Posterior cingulate gyrus (tissue), 11 donors: ENCODE data around the gene VTCN1.
"Not testable (repeated sequence)": the region's sequence is repeated elsewhere in the genome, so short reads cannot be mapped to it uniquely, and the experiment has no call there.

Source experiments
- DNase-seq, 10 donors: peaks; one replicate each; pipeline versions ENCODE4 v3.0.0 to v3.0.0-alpha.2; 2020 to 2021; ENCODE audit warnings: mixed read lengths in 3 of 10
- intact Hi-C: fragments of 100-400 bp; cut with DNase I; formaldehyde crosslinking; loops from one replicate; pipeline ENCODE4 v1.15.1; 2023

The VTCN1 gene

DNA sequence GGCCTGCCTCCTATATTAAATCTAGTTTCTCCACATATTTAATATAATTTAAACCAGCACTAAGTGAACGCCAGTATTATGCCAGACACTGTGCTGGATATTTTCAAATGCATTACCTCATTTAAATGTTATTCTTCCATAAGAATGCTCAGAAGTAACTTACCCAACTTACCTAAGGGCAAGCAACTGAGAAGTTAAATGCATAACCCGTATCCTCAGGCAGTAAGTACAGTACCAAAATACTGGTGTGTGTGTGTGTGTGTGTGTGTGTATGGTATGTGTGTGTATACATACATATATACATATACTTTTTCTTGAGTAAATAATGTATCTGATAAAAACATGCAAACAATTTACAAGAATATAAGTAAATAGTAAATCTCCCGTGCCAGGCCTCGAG, 80.2 kb downstream of the VTCN1 start:
- intact Hi-C loops = no loop called here
- no peak for DNase-seq

DNA sequence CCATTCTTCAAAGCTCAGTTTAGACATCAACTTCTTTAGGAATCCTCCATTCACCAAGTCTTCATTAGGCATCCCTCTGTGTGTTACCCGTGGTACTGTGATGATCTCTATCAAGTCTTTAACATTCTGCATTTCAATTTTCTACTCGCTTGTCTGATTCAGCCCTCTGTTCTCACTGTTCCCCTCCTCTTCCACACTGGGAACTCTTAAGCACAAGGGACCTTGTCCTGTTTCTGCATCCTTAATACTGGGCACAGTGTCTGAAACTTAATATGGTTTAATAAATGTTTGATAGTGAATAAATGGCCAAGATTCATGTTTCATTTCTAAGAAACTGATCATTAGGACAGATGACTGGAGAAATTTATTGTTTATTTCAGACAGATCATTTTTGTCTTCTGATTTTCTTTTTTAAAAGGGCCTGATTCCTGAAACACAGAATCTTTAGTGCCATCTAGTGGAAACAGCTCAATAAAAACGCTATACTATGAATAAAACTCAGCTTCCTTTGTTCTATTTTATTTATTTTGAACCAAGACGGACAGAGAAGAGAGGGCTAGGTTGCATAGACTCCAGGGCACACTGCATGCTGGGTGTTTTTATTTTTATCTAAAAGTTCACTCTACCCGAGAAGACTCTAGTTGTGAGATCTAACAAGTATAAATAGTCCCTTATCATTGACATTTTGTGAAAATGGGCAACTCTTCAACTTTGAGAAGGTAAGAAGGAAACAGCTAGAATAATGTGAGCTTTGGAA, 82.2 kb downstream of the VTCN1 start:
- intact Hi-C loops = loop anchor here (2.0 kb wide), 1 partner anchor 62 kb away; no protein-coding TSS in a partner anchor
- no peak for DNase-seq

DNA sequence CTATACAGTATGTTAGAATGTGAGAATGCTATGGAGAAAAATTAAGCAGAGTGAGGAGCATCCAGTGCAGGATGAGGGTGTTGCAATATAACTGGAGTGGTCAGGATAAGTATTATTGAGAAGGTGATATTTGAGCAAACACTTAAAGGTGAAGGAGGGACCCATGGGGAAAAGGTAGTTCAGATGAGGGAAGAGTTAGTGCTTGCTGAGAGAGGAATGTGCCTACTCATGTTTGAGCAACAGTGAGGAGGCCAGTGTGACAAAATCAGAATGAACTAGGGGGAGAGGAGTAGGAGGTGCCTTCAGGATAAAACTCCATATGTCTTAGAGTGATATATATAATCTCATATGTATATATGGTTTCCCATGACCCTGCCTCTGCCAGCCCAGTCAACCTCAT, 82.9 kb downstream of the VTCN1 start:
- intact Hi-C loops = loop anchor here (2.0 kb wide), 1 partner anchor 61 kb away; no protein-coding TSS in a partner anchor
- no peak for DNase-seq

DNA sequence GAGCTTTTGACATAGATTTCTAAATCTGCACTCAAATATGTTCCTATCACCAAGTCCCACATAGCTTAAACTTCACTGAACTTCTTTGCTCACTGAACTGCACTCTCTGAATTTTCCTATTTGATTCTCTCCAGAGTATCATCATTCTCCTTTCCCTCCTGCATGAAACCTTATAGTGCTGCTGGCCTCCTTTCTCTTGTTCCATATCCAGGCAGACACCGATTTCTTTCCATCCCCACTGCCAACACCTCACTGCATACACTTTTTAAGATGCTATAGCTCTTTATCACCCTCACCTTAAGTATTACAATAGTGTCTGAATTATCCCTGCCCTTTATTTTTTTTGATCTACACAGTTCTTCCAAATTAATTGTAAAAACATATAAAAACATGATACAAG, 86.1 kb downstream of the VTCN1 start:
- no peak for DNase-seq
- intact Hi-C loops = loop anchor here (5.0 kb wide), 2 partner anchors 158 to 243 kb away; partner anchors contain the start of gene MAN1A2

DNA sequence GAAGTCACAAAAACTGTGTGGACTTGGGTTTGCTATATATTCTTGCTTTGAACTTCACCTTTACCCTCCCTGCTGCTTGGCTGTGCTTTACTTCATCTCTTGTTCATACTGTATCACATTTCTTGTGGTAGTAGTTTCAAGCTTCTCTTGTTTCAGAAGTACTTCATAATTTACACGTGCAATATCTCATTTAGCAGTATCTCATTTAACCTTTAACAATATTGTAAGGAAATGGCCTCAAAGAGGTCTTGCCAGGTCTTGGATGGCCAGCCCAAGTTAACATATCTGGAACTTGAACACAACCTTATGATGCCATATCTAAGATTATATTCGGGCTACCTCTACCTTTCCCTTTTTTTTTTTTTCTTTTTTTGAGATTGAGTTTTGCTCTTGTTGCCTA, 87.5 kb downstream of the VTCN1 start:
- no peak for DNase-seq
- intact Hi-C loops = loop anchor here (5.0 kb wide), 2 partner anchors 159 to 244 kb away; partner anchors contain the start of gene MAN1A2

DNA sequence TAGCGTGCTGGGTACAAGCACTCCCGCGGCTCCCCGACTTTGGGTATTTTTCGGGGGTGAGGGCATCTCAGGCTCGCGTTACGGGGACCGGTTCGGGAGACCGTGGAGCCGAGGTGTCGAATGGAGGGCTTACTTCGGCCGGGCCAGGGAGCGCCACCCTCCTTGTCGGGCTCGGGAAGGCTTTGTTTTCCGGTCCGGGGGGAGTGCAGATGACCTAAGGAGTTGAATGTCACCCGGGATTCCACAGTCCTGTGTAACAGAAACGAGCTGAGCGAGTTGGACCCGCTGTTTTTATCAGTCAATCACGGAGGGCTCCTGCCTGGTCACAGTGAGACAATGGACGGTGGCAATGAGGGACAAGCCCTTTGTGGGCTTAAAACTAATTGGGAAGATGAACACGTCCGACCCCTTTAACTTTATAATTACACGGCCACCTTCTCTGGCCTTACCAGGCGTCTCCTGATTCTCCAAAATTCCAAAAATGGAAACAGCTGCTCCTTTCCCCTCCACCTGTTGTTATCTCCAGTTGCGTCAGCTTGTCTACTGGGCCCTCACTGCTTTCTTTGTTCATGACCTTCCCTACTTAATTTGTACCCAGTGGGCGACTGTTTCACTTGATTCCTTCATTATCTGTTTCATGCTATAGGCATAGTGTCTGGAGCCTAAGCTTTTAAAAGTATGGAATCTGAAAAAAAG, 88.2 kb downstream of the VTCN1 start:
- intact Hi-C loops = loop anchor here (5.0 kb wide), 2 partner anchors 160 to 245 kb away; partner anchors contain the start of gene MAN1A2
- DNase-seq = no peak

DNA sequence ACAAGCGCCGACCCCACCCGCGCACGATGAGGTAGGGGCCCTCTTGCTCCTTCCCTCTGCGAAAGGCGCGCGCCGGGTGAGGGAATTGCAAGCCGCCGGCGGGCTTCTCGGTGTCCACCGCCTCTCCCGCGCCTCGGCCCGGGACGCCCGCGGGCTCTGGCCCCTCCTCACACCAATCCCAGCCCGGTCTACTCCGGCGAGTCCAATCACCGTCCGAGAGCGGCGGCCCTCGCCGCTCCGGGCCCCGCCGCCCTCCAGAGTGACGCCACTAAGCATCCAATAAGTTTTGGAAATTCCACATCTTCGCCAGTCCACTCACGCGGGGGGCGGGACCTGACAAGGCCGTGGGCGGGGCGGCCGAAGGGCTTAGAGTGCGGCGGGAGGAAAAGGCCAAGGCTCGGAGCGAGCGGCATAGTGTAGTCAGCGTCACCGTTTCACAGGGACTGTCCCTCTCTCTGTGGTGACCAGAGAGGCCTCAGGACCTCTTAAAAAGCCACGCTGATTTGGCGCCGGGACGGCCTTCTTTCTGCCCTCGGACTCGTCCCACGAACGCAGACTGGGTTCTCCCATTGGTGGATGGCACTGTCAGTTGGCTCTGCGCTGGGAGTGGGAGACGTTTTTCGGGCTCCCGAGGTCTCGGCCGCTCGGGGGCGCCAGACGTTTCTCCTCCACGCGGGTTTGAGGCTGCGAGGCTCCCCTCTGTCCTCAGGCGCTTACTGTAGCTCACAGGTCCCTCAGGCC, 89.0 kb downstream of the VTCN1 start, which contains the start of gene TRIM45:
TSS of gene TRIM45 (minus strand) at position 161 of the 741 bp plus-strand sequence. CDS start 548 bp downstream, outside the sequence.
- DNase-seq = peak; percentile 94 to 99 (median 97)

DNA sequence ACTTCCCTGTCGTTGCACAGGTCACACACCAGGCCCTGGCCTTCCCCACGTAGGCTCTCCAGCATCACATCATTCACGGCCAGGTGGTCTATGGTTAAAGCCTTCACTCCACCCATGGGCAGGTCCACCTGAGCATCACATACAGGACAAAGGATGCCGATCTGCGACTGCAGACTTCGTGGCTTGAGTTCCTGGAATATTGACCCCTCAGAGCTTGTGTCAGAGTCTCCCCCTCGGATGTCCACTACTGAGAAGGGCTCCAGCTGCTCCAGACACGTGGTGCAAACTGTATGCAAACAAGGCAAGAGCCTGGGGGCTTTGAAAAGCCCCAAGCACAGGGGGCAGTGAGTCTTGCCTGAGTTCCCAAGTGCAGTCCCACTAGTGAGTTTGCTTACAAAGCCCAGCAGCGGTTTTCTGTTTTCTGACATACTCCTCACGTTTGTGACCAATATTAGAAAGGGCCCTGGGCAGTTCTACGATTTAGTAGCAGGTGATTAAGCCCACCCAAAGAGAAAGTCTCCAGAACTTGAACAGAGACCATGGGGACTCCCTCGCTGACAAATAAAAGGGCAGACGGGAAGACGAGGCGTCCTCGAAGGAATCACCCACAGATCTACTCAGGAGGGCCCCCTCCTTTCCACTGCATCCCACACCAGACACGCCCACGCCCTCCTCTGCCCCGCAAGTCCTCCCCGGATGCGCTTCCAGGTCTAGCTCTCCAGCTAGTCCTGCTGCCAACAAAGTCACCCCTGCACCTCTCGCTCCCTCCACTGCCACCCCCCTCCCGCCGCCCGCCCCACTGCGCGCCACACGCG, 89.7 kb downstream of the VTCN1 start:
- DNase-seq = peak in 3 of 10 donors; percentile 39 to 63 (median 57)
- intact Hi-C loops = loop anchor here (2.0 to 5.0 kb wide), 3 partner anchors 52 to 246 kb away; partner anchors contain the start of gene MAN1A2

More for the DNA sequence above, 89.0 kb downstream of the VTCN1 start, which contains the start of gene TRIM45:
- intact Hi-C loops = loop anchor here (2.0 to 5.0 kb wide), 3 partner anchors 53 to 246 kb away; partner anchors contain the start of gene MAN1A2

DNA sequence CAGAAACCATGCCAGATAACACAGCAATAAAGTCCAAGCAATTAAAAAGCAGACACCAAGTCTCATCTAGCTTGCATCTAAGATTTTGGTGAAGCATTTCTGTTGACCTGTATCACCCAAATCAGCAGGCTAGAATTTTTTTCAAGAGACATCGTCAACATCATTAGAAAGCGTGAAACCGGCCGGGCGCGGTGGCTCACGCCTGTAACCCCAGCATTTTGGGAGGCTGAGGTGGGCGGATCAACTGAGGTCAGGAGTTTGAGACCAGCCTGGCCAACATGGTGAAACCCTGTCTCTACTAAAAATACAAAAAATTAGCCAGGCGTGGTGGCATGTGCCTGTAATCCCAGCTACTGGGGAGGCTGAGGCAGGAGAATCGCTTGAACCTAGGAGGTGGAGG, 91.6 kb downstream of the VTCN1 start:
- DNase-seq, intact Hi-C loops: not testable (repeated sequence)

DNA sequence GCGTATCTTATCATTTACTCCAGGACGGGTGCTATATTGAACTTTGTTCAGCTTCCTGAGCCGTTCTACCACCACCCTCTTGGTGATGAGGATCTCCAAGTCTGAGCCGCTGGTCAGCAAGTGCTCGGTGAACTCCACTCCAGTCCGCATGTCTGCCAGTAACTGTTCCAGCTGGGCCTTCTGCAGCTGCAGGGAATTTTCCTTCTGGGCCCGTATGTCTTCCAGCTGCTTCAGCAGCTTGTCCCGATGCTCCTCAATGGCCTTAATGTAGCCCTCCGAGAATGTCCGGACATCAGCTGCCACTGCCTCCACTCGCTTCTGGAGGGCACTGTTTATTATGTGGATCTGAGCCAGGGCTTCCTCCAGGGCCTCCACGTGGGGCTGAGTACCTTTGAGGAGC, 92.6 kb downstream of the VTCN1 start:
- no peak for DNase-seq
- intact Hi-C loops = no loop called here

DNA sequence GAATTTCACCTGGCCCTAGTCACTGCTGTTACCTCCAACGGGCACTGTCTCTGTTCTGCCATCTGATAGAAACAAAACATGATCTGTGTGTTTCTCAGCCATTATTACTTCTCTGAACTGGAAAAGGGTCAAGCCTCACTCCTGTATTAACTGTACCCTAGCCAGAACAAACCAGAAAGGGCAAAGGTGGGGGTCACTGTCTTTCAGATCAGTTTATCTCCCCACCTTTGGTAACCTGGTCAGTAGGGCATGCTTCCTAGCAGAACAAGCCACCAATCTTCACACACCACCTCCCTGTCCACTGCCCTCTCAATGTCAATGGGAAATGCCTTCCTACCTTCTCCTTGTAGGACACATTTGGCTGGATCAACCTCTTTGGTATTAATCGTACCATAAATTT, 93.0 kb downstream of the VTCN1 start:
- DNase-seq = no peak
- intact Hi-C loops = no loop called here

DNA sequence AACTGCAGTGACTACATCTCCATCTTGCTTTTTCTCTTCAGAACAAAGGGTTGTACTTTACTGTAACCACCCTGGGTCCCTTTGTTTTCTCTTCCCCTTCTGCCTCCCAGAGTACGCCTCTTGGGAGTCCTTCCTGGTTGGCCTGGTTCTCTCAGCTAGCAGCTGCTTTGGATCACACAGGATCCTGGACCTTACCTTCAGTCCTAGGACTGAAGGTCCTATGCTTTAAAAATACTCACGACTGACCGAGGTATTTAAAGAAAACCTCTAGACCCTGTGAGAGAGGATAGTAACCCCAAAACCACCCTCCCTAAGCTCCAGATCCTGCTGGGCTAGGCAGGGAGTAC, 94.0 kb downstream of the VTCN1 start:
- intact Hi-C loops = no loop called here
- DNase-seq = no peak

DNA sequence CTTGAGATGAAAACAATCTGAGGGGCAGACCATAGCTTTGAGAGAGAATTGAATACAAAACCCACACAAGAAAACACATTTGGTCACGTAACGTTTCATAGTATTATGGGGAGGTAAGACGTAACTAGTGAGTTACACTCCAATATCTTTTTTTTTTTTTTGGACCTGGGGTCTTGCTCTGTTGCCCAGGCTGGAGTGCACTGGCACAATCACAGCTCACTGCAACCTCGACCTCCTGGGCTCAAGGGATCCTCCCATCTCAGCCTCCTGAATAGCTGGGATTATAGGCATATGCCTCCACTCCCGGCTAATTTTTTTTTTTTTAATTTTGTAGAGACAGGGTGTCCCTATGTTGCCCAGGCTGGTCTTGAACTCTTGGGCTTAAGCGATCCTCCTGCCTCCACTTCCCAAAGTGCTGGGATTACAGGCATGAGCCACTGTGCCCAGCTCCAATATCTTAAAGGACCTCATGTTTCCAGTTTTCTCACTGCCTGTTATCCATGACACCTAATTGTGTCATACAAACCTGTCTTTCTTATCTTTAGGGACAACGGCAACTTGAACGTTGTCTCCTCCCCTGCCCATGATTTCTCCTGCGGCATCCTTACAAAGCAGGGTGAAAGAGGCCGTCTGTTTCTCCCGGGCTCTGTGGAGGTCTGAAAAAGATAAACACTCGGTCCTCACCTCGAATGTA, 94.5 kb downstream of the VTCN1 start:
- DNase-seq = no peak
- intact Hi-C loops = no loop called here

DNA sequence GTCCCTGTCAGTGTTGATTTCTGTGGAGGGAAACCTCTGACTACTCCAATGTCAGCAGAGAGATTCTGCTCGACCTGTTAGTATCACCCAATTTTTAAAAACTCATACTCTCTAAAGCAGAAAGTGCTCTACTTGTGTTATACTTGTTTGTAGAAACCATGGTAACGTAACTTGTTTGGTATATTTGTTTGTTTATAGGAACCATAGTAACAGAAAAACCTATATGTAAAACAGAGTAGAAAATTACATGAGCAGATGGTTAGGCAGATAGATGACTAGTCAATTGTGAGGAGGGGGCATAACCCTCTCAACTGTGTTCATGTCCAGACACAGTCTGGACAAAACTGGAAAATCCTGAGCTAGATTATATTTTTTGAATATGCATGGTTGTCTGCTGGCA, 95.8 kb downstream of the VTCN1 start:
- no peak for DNase-seq
- intact Hi-C loops = no loop called here

DNA sequence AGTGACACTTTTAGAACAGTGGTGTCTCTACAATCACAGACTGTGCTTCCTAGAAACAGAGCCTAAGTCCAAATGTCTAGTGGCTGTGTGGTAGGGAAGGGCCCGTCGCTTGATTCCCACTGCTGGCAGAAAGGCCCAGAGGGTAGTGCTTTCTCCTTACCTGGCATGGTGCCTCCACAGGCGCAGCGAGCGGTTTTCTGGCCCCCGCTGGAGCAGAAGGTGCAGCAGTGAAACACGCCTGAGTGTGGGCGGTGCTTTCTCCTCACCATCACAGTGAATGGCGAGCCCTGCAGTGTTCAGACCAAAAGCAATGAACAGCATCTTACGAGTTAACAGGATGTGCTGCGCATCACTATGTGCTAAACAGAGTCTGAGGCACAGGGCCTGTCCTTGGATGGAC, 97.5 kb downstream of the VTCN1 start:
- peak in 9 of 10 donors; percentile 16 to 95 (median 73) for DNase-seq
- intact Hi-C loops = no loop called here

DNA sequence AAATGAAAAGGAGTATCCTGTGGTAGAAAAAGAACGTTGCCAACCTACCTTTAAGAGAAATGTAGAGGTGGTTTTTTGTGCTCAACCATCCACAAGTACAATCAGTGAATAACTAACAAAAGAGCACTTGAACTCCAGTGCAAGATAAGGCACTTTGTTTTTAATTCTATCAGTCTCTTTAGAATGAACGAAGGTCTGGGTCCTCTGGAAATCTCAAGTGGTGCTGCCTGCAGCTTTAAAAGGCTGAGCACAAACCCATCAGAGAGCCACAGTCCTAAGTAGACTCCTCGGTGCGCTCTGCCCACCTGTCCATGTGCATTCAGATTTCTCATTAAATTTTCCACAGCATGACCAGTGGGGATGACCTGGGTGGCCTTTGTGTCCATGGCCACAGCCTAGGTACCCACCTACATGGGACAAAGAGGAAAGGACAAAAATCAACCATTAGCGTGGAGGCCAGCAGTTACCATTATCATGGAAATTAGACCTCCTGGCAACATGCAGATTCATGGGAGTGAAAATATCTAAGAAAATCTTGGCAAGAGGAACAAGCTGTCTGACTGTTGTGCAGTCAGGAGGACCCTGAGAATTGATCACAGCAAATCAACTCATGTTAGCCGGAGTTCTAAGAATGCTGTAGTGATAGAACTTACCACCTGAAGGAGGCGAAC, 98.5 kb downstream of the VTCN1 start:
- intact Hi-C loops = no loop called here
- DNase-seq = no peak

DNA sequence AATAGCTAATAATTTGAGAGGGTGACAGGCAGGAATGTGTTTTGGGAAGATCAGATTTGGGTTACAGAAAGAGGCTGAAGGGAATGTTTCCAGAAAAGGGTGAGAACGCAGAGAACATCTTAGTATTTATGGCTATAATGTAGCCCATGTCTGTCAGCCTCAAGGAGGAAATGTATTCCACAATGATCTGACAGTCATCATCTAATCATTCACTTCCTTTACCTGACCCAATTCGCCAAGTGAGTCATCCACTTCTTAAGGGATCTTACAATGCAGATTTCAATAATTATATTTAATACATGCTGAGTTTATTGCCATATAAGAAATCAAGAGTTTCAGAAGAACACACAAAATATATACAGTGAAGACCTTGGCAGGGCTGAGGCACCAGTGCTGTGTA, 100.0 kb downstream of the VTCN1 start:
- no peak for DNase-seq
- intact Hi-C loops = no loop called here

DNA sequence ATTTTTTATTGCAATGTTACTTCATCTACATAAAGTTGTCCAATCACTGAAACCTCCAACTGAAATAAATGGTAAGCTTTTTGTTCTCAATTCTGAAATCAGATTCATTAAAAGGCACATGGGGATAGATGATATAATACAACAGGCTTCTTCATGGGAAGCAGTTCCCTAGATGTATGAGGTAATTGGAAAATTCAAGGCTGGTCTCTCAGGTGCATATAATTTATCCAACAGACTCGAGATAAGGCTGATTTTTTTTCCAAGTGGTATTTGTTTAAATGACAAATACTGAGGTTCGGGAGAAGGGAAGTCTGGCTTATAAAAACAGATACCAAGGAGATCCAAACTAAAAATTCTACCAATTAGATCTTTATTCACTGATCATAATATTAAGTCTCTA, 103.4 kb downstream of the VTCN1 start:
- intact Hi-C loops = no loop called here
- no peak for DNase-seq

DNA sequence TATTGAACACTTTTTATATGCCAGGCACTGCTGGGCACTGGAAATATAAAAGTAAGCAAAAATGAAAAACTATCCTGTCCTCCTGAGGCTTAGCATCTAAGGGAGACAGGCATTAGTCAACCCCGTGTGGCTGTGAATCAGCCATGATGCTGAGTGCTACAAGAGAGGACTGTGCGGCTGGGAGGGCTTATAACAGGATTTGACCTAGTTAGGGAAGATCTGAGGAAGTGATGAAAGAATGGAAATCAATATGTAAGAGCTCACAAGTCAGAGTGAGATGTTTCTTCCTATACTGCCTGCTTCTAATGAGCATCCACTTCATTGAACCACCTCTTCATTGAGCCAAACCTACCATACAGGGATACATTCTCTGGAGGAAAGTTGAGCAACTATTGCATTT, 104.2 kb downstream of the VTCN1 start:
- intact Hi-C loops = no loop called here
- DNase-seq = no peak
